H1 (cell line): ENCODE data around the gene RAD51B. TPM values are rescaled to one million over a fixed set of nuclear protein-coding genes. Genes with fewer than 3 reads are reported as not detected.

Experiments
- CTCF ChIA-PET: fragments of 300-600 bp; sonication (Branson Sonifier 250); formaldehyde crosslinking; loops from one replicate; lab custom pipeline; 2021; ENCODE audit not compliant: partially characterized antibody; lab: Charles Lee
- POLR2A ChIA-PET: fragments of 300-600 bp; sonication (Branson Sonifier 250); formaldehyde crosslinking; loops from one replicate; lab custom pipeline; 2021; ENCODE audit warnings: inconsistent platforms; ENCODE audit not compliant: partially characterized antibody; lab: Charles Lee
- DNase-seq, 2 experiments: peaks; one replicate each; pipeline versions ENCODE4 v3.0.0 to v3.0.0-alpha.2; 2010 to 2022; ENCODE audit warnings: low spot score in 2 of 2, low read depth in 1 of 2, mixed read lengths in 1 of 2
- FAIRE-seq: peaks from 2 replicates; lab custom pipeline; 2011; peaks lifted over from hg19 to GRCh38; lab: Jason Lieb, UNC
- H2AFZ ChIP-seq: 2 replicates; pipeline ENCODE4 v1.8.1; 2012; ENCODE audit warnings: low read length, inconsistent platforms
- H2AK5ac ChIP-seq: 2 replicates; pipeline ENCODE4 v1.6.1; 2013; ENCODE audit warnings: low read depth, low read length
- H2BK120ac ChIP-seq: replicated peaks from 2 replicates; pipeline ENCODE3; 2013; ENCODE audit warnings: low read depth, low read length, inconsistent platforms
- H2BK12ac ChIP-seq: 2 replicates; pipeline ENCODE4 v1.6.1; 2013; ENCODE audit warnings: low read depth, low read length
- H2BK15ac ChIP-seq: 2 replicates; pipeline ENCODE4 v1.6.1; 2013; ENCODE audit warnings: low read length
- H2BK20ac ChIP-seq: 2 replicates; pipeline ENCODE4 v1.6.1; 2013; ENCODE audit warnings: low read length
- H2BK5ac ChIP-seq: 2 replicates; pipeline ENCODE4 v1.6.1; 2013; ENCODE audit warnings: low read depth, low read length
- H3K14ac ChIP-seq: 2 replicates; pipeline ENCODE4 v1.6.1; 2013; ENCODE audit warnings: inconsistent platforms; ENCODE audit not compliant: insufficient read length
- H3K18ac ChIP-seq: 2 replicates; pipeline ENCODE4 v1.6.1; 2013; ENCODE audit warnings: low read length; ENCODE audit errors: extremely low read depth
- H3K23ac ChIP-seq: 2 replicates; pipeline ENCODE4 v1.6.1; 2013; ENCODE audit warnings: inconsistent platforms; ENCODE audit not compliant: insufficient read length
- H3K23me2 ChIP-seq: 2 replicates; pipeline ENCODE4 v1.6.1; 2013; ENCODE audit warnings: low read depth, low read length
- H3K27ac ChIP-seq: 2 replicates; pipeline ENCODE4 v1.6.1; 2011; ENCODE audit warnings: low read depth, low read length, inconsistent platforms
- H3K27me3 ChIP-seq, 4 experiments: replicated peaks in 1 of 4; 1 replicate in 1 of 4; 2 replicates in 3 of 4; pipeline versions ENCODE4 v1.6.1 to v1.8.1; 2011 to 2013; ENCODE audit warnings: low read length in 3 of 4, mild to moderate bottlenecking in 3 of 4, inconsistent platforms in 2 of 4, mixed read lengths in 2 of 4, moderate library complexity in 1 of 4; ENCODE audit not compliant: control insufficient read depth in 3 of 4, insufficient read depth in 3 of 4; ENCODE audit errors: extremely low read depth in 1 of 4
- H3K36me3 ChIP-seq, 4 experiments: 2 replicates each; pipeline versions ENCODE4 v1.6.1 to v1.8.1; 2011 to 2013; ENCODE audit warnings: mild to moderate bottlenecking in 4 of 4, low read length in 3 of 4, moderate library complexity in 2 of 4, control low read depth in 1 of 4, inconsistent platforms in 1 of 4; ENCODE audit not compliant: insufficient read depth in 4 of 4, control insufficient read depth in 2 of 4
- H3K4ac ChIP-seq: replicated peaks from 2 replicates; pipeline ENCODE3; 2013; ENCODE audit warnings: low read length, low read depth, mixed read lengths, inconsistent platforms; ENCODE audit not compliant: insufficient read length
- H3K4me1 ChIP-seq, 4 experiments: replicated peaks in 1 of 4; 1 replicate in 1 of 4; 2 replicates in 3 of 4; pipeline versions ENCODE4 v1.6.1 to v1.8.1; 2011 to 2013; ENCODE audit warnings: low read length in 3 of 4, inconsistent platforms in 2 of 4, mixed read lengths in 1 of 4; ENCODE audit not compliant: insufficient read depth in 4 of 4, control insufficient read depth in 3 of 4
- H3K4me2 ChIP-seq, 2 experiments: 2 replicates each; pipeline versions ENCODE4 v1.6.1 to v1.8.1; 2011 to 2013; ENCODE audit warnings: low read depth in 2 of 2, low read length in 2 of 2, control low read depth in 1 of 2, inconsistent platforms in 1 of 2, mild to moderate bottlenecking in 1 of 2; ENCODE audit not compliant: insufficient read depth in 1 of 2
- H3K4me3 ChIP-seq, 4 experiments: fragments of 200-600, 300-600 bp in 1 of 4; sonication (generic), shearing (Covaris generic), sonication (Bioruptor Twin) in 1 of 4; 2 replicates each; pipeline versions ENCODE4 v1.5.1 to v1.8.1; 2011 to 2016; ENCODE audit warnings: low read length in 4 of 4, low read depth in 3 of 4, control low read depth in 2 of 4, inconsistent platforms in 2 of 4, mild to moderate bottlenecking in 2 of 4, mixed read lengths in 1 of 4, moderate library complexity in 1 of 4; ENCODE audit not compliant: insufficient read depth in 2 of 4; ENCODE audit errors: extremely low read depth in 1 of 4
- H3K56ac ChIP-seq: replicated peaks from 2 replicates; pipeline ENCODE3; 2013; ENCODE audit warnings: low read depth, mild to moderate bottlenecking, mixed read lengths, low read length, inconsistent platforms; ENCODE audit not compliant: insufficient read length
- H3K79me1 ChIP-seq: 2 replicates; pipeline ENCODE4 v1.6.1; 2013; ENCODE audit warnings: low read depth, low read length, control low read depth
- H3K79me2 ChIP-seq, 2 experiments: 2 replicates each; pipeline versions ENCODE4 v1.6.1 to v1.8.1; 2012 to 2013; ENCODE audit warnings: low read length in 2 of 2, mild to moderate bottlenecking in 2 of 2, inconsistent platforms in 1 of 2; ENCODE audit not compliant: insufficient read depth in 2 of 2, control insufficient read depth in 1 of 2
- H3K9ac ChIP-seq, 4 experiments: replicated peaks in 1 of 4; 1 replicate in 1 of 4; 2 replicates in 3 of 4; pipeline versions ENCODE4 v1.6.1 to v1.8.1; 2011 to 2013; ENCODE audit warnings: low read depth in 3 of 4, low read length in 3 of 4, control low read depth in 2 of 4, mild to moderate bottlenecking in 2 of 4, moderate library complexity in 2 of 4, inconsistent platforms in 1 of 4; ENCODE audit errors: extremely low read depth in 1 of 4
- H3K9me3 ChIP-seq, 2 experiments: 2 replicates each; pipeline versions ENCODE4 v1.6.1 to v1.8.1; 2012 to 2013; ENCODE audit warnings: mild to moderate bottlenecking in 2 of 2, moderate library complexity in 2 of 2, control low read depth in 1 of 2, inconsistent platforms in 1 of 2, low read depth in 1 of 2, low read length in 1 of 2, mixed read lengths in 1 of 2; ENCODE audit not compliant: insufficient read depth in 2 of 2
- H4K20me1 ChIP-seq, 2 experiments: replicated peaks in 1 of 2; 2 replicates each; pipeline versions ENCODE3 to v1.8.1; 2011 to 2013; ENCODE audit warnings: inconsistent platforms in 2 of 2, low read length in 2 of 2, mild to moderate bottlenecking in 1 of 2; ENCODE audit not compliant: insufficient read depth in 2 of 2, control insufficient read depth in 1 of 2
- H4K5ac ChIP-seq: 2 replicates; pipeline ENCODE4 v1.6.1; 2013; ENCODE audit warnings: low read length, low read depth, mixed read lengths, inconsistent platforms; ENCODE audit not compliant: insufficient read length
- H4K8ac ChIP-seq: 2 replicates; pipeline ENCODE4 v1.8.0; 2013; ENCODE audit warnings: mild to moderate bottlenecking, moderate library complexity, low read length, inconsistent platforms; ENCODE audit not compliant: insufficient read depth; ENCODE audit errors: extremely low read depth
- H4K91ac ChIP-seq: replicated peaks from 2 replicates; pipeline ENCODE3; 2013; ENCODE audit warnings: low read length, mixed read lengths, inconsistent platforms; ENCODE audit not compliant: insufficient read length
- BRCA1 ChIP-seq: IDR thresholded peaks from 2 replicates; pipeline ENCODE4 v1.6.1; 2012; ENCODE audit warnings: low read depth, low read length, improper control_type of control experiment
- WGBS, 2 experiments: shearing (Covaris generic) in 1 of 2; methylation state at CpG; one replicate each; pipeline versions ENCODE4 v1.1.6 to v1.1.7; 2013 to 2015; ENCODE audit warnings: low lambda C conversion rate in 2 of 2, mixed read lengths in 2 of 2, inconsistent platforms in 1 of 2, low coverage in 1 of 2, missing lambda C conversion rate in 1 of 2; ENCODE audit not compliant: insufficient replicate concordance in 2 of 2, insufficient coverage in 1 of 2, insufficient read length in 1 of 2; ENCODE audit errors: extremely low coverage in 1 of 2, missing lambda C conversion rate in 1 of 2; 5-methylcytosine and 5-hydroxymethylcytosine counted together
- polyA plus RNA-seq, 7 experiments: library from polyadenylated mRNA; depleted of rRNA in 3 of 7; stranded (reverse) in 5 of 7; unstranded in 2 of 7; fragments of >200 nt in 5 of 7; fragments of 200-250 nt in 2 of 7; gene quantifications; 1 replicate in 5 of 7; 2 replicates in 1 of 7; 4 replicates in 1 of 7; pipeline versions ENCODE4 v1.2.1 to v1.2.3, GENCODE V29; 2011 to 2013; ENCODE audit warnings: missing spikeins in 2 of 7, mixed read lengths in 2 of 7
- total RNA-seq: library from RNA; stranded (reverse); fragmentation: NEBNext Ultra II Directional; extraction: Animal tissue kit (Norgen Biotek cat#: 25700); gene quantifications from 2 replicates; pipeline ENCODE4 v1.2.1, GENCODE V29; 2021

RAD51B gene
- total and polyA plus RNA-seq, 2 of the 8 experiments (the other 6 are each of a cell fraction or from before 2014, with no cell fraction given): 3.9 to 14.9 TPM

DNA sequence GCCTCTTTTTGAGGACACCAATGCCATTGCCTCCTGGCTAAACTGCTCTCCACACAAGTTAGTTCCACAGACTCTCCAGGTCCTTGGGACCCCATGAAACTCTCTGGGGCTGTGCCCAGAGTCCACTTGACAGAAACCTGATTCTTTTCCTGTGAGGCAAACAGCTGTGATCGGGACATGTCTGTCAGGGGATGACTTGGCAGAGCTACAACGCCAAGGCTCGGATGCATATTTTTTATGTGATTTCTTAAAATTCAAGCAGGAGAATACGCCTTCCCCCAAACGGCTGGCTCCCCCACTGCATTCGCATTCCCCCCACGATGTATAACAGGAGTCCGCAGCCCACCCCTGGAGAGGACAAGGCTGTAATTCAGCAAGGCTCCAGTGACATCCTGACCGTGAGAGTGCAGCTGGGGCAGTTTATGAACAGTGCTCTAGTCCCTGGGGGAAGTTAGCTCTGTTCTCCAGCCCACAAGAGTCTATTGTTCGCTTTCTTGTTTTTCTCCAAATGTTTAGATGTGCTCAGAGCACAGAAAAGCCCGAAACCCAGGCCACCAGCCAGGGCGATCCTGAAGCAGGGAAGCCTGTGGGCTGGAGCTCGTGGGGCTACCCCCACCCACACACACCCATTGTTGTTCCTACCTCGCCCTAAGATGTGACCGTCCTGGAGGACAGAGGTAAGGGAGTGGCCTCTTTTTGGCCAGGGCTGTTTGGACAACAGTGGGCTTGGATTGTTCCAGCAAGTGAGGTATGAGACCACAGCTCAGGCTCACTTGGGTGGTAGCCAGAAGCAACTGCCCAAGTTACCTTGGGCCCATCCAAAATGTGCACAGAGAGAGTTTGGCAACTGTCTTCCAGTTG is 813.8 kb downstream of the RAD51B start:
- Histone ChIP-seq H3K23me2 (peaks cover 4% of the 10 kb centered on the region; the same call in 1 of the 2 replicates), H2BK120ac (no peak overlapping the region), H4K91ac (peak overlapping the region; percentile 77), H4K5ac (no peak overlapping the region), H2BK5ac (no peak overlapping the region), H3K27me3 (no peaks in the 10 kb centered on the region; a peak in 1 of 7 replicates), H2BK12ac (0 out of 2 replicates have a peak overlapping the region, but pooled peaks have one; percentile 5), H3K4me1 (peaks cover 9 to 19% (median 10%) of the 10 kb centered on the region in 4 experiments), H4K20me1 (no peaks in the 10 kb centered on the region), H3K79me1 (no peaks in the 10 kb centered on the region), H2BK20ac (no peak overlapping the region; the same call in 1 of the 2 replicates), H2AK5ac (no peak overlapping the region), H3K36me3 (no peaks in the 10 kb centered on the region), H3K14ac (no peak overlapping the region), H3K9me3 (no peaks in the 10 kb centered on the region), H3K4me3 (no peak overlapping the region), H3K4ac (no peak overlapping the region), H3K18ac (peak overlapping the region; percentile 25), H3K79me2 (no peaks in the 10 kb centered on the region), H4K8ac (no peak overlapping the region; the same call in 1 of the 2 replicates), H3K27ac (no peak overlapping the region), H2AFZ (no peak overlapping the region), H2BK15ac (peak overlapping the region; percentile 76; the same call in 1 of the 2 replicates), H3K9ac (no peak overlapping the region), H3K56ac (no peak overlapping the region), H3K23ac (no peak overlapping the region), H3K4me2 (no peak overlapping the region)
- ChIA-PET CTCF (interaction anchor here (0.7 to 1.6 kb wide), 6 partner anchors 9 to 91 kb away, joined by 3 read pairs; no protein-coding TSS in a partner anchor), POLR2A (no interaction called here)
- DNase-seq: peak in 1 of 2 experiments; percentile 38
- no peak for FAIRE-seq
- WGBS, 2 experiments: 88% methylated on average over 12 of the region's 15 CpGs; no CpG with 5 or more reads in 1 of the 2 experiments
- no peak for TF ChIP-seq BRCA1
